ENCODE measurements around the gene OR1F1.

DNA sequence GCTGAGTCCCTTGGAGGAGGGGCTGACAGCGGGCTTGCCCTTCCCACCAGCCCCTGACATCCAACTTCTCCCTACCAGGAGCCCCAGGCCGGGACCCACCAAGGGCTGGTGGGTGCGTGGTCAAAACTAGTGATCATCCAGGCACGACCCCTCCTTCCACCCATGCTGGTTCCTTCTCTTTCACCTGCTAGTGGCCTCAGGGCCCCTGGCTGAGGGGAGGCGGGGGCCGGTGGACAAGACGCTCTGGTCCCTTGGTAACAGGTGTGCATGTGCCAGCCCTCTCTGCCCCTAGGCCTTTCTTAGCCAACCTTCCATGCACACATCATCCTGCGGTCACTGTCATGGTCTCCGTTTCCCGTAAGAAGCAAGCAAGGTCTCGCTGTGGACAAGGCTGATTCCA, 44.8 kb upstream of the OR1F1 start:
- no peak for TF ChIP-seq POLR2A (IDR thresholded peaks at IDR 0.05)
- TF ChIP-seq, protein P1, sequence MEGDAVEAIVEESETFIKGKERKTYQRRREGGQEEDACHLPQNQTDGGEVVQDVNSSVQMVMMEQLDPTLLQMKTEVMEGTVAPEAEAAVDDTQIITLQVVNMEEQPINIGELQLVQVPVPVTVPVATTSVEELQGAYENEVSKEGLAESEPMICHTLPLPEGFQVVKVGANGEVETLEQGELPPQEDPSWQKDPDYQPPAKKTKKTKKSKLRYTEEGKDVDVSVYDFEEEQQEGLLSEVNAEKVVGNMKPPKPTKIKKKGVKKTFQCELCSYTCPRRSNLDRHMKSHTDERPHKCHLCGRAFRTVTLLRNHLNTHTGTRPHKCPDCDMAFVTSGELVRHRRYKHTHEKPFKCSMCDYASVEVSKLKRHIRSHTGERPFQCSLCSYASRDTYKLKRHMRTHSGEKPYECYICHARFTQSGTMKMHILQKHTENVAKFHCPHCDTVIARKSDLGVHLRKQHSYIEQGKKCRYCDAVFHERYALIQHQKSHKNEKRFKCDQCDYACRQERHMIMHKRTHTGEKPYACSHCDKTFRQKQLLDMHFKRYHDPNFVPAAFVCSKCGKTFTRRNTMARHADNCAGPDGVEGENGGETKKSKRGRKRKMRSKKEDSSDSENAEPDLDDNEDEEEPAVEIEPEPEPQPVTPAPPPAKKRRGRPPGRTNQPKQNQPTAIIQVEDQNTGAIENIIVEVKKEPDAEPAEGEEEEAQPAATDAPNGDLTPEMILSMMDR (IDR thresholded peaks at IDR 0.05 in 4 of 5, conservative IDR thresholded peaks at IDR 0.05 in 1 of 5): no peak
